ENCODE measurements around the gene IL13. TPM values are rescaled to one million over a fixed set of nuclear protein-coding genes. Genes with fewer than 3 reads are reported as not detected.

Gene IL13
- total and polyA plus RNA-seq, 11 donors = 0.34 TPM; not detected in 10

DNA sequence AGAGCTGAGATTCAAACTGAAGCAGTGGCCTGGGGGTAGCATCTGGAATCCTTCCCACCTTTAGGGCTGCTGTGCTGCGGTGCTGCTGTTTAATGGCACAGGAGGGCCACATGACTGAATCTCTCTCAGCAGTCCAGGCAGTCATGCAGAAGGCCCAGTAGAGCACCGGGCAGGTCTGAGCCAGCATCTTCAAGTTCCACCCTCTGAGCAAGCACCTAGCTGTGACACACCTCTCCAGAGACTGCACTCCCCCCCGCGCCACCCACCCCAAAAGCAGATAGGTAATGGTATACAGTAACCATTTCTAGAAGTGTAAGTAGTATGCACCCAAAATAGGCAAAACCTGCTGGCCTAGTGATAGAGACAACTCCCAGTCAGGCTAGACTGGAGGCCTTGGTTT lies 24.0 kb downstream of the IL13 start:
- 80 to 100% (median 97%) methylated on average over 4 of the region's 4 CpGs for WGBS, 4 donors
- H3K36me3 ChIP-seq = no peaks in the 10 kb centered on the region
- DNase-seq (no peak), ATAC-seq (no peak)
- no peak overlapping the region for H3K27ac ChIP-seq
- H3K9me3 ChIP-seq = no peaks in the 10 kb centered on the region
- peaks cover 0 to 4% (median 0%) of the 10 kb centered on the region in 12 donors for H3K4me1 ChIP-seq
- TF ChIP-seq POLR2A (IDR thresholded peaks at IDR 0.05) = no peak
- TF ChIP-seq, protein P1, sequence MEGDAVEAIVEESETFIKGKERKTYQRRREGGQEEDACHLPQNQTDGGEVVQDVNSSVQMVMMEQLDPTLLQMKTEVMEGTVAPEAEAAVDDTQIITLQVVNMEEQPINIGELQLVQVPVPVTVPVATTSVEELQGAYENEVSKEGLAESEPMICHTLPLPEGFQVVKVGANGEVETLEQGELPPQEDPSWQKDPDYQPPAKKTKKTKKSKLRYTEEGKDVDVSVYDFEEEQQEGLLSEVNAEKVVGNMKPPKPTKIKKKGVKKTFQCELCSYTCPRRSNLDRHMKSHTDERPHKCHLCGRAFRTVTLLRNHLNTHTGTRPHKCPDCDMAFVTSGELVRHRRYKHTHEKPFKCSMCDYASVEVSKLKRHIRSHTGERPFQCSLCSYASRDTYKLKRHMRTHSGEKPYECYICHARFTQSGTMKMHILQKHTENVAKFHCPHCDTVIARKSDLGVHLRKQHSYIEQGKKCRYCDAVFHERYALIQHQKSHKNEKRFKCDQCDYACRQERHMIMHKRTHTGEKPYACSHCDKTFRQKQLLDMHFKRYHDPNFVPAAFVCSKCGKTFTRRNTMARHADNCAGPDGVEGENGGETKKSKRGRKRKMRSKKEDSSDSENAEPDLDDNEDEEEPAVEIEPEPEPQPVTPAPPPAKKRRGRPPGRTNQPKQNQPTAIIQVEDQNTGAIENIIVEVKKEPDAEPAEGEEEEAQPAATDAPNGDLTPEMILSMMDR (IDR thresholded peaks at IDR 0.05) = no peak
- intact Hi-C loops (cut with DNase I) = no loop called here
- no peak overlapping the region for H3K4me3 ChIP-seq
- no peaks in the 10 kb centered on the region for H3K27me3 ChIP-seq

- Histone ChIP-seq H3K27me3 (no peaks in the 10 kb centered on the region), H3K27ac (no peak overlapping the region), H3K4me1 (peaks cover 0 to 14% (median 0%) of the 10 kb centered on the region in 12 donors), H3K4me3 (no peak overlapping the region), H3K36me3 (peaks cover 0 to 5% (median 0%) of the 10 kb centered on the region in 9 donors), H3K9me3 (no peaks in the 10 kb centered on the region)
- WGBS, 4 donors = 89 to 93% (median 92%) methylated on average over 6 of the region's 6 CpGs
- DNase-seq (no peak), ATAC-seq (no peak)
- TF ChIP-seq POLR2A (IDR thresholded peaks at IDR 0.05) = no peak
- TF ChIP-seq, protein P1 (IDR thresholded peaks at IDR 0.05) = no peak
- intact Hi-C loops (cut with DNase I) = no loop called here
These were observed 26.5 kb downstream of the IL13 start for GRCh38 chr5:132684491-132684890.

DNA sequence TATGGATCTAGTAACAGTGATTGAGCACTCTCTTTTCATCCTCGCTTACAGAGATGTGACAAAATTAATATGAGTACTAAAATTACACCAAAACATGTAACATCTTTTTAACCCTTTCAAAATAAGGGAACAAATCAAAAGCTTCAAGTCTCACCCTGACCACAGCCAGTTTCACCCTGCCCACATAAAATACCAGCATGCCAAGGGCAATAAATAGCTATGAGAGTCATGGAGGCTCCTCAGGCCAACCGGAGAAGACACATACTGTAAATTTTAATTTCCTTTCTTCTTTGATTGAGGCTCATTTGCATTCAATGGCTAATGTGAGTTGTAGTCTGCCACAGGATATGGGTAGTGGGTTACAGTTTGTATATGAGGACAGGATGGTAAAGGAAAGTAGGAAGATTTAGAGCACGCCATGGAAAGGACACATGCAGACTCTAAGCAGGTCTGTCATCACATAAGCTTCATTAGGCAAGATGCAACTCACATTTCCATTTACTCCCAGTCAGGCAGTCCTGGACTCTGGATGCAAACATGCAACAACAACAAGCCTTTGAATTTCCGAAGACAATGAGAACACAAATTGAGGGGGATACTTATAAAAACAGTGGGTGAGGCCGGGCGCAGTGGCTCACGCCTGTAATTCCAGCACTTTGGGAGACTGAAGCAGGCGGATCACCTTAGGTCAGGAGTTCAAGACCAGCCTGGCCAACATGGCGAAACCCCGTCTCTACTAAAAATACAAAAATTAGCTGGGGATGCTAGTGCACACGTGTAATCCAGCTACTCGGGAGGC lies 27.1 kb downstream of the IL13 start:
- no peak overlapping the region for H3K27ac ChIP-seq
- ATAC-seq (no peak), DNase-seq (no peak)
- TF ChIP-seq, protein P1 (IDR thresholded peaks at IDR 0.05) = no peak
- no peak for TF ChIP-seq POLR2A (IDR thresholded peaks at IDR 0.05)
- no peak overlapping the region for H3K4me3 ChIP-seq
- intact Hi-C loops (cut with DNase I) = no loop called here
- WGBS, 4 donors = 91 to 93% (median 92%) methylated on average over 12 of the region's 12 CpGs
- H3K9me3 ChIP-seq = no peaks in the 10 kb centered on the region
- H3K4me1 ChIP-seq = peaks cover 0 to 14% (median 0%) of the 10 kb centered on the region in 12 donors
- peaks cover 0 to 6% (median 0%) of the 10 kb centered on the region in 9 donors for H3K36me3 ChIP-seq
- no peaks in the 10 kb centered on the region for H3K27me3 ChIP-seq

DNA sequence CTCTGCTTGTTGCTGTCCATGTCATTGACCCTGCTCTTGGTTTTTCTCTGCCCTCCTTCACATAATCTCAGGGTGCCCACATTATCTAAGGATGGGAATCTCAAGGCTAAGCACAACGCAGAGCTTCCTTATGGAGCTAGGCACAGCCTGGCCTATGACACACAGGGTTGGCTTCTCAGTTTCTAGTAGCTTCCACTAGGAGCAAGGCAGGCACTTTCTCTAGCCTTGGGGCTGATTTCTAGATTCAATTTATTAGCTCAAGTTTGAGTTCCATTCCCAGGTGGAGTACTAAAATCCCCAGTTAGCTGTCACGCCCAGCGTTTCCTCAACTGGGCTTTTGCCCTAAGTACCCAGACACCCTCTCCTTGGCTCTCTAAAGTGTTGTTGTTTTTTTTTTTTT lies 28.2 kb downstream of the IL13 start:
- intact Hi-C loops (cut with DNase I) = no loop called here
- ATAC-seq (no peak), DNase-seq (no peak)
- TF ChIP-seq POLR2A (IDR thresholded peaks at IDR 0.05) = no peak
- 94 to 96% (median 94%) methylated on average over 3 of the region's 3 CpGs for WGBS, 4 donors
- H3K4me1 ChIP-seq = peaks cover 0 to 14% (median 0%) of the 10 kb centered on the region in 12 donors
- peaks cover 0 to 6% (median 0%) of the 10 kb centered on the region in 9 donors for H3K36me3 ChIP-seq
- H3K9me3 ChIP-seq = no peaks in the 10 kb centered on the region
- H3K27me3 ChIP-seq = no peaks in the 10 kb centered on the region
- no peak overlapping the region for H3K27ac ChIP-seq
- no peak overlapping the region for H3K4me3 ChIP-seq

Measured in heart left ventricle (tissue), 16 donors.